HUES64 (cell line): ENCODE measurements around the gene MEGF6.

ENCODE experiments used
- H3K27ac ChIP-seq: 2 replicates; pipeline ENCODE4 v1.7.0; 2013; ENCODE audit warnings: low read depth, low read length, inconsistent platforms
- H3K27me3 ChIP-seq: 2 replicates; pipeline ENCODE4 v1.6.1; 2013; ENCODE audit warnings: mild to moderate bottlenecking, low read length; ENCODE audit not compliant: insufficient read depth
- H3K36me3 ChIP-seq: 2 replicates; pipeline ENCODE4 v1.6.1; 2013; ENCODE audit warnings: mild to moderate bottlenecking, low read length; ENCODE audit not compliant: insufficient read depth
- H3K4me1 ChIP-seq: 2 replicates; pipeline ENCODE4 v1.6.1; 2013; ENCODE audit warnings: mild to moderate bottlenecking, low read length, moderate library complexity; ENCODE audit not compliant: insufficient read depth
- H3K4me3 ChIP-seq: 2 replicates; pipeline ENCODE4 v1.5.1; 2013; ENCODE audit warnings: mild to moderate bottlenecking, low read length, moderate library complexity
- H3K9ac ChIP-seq: 2 replicates; pipeline ENCODE4 v1.6.1; 2013; ENCODE audit warnings: mild to moderate bottlenecking, low read depth, low read length
- H3K9me3 ChIP-seq: 2 replicates; pipeline ENCODE4 v1.6.1; 2013; ENCODE audit warnings: low read depth, low read length; ENCODE audit not compliant: insufficient read depth
- WGBS: fragments of 150-250, 120-280 bp; methylation state at CpG from one replicate; pipeline ENCODE4 v1.1.7; 2013; ENCODE audit warnings: missing lambda C conversion rate; 5-methylcytosine and 5-hydroxymethylcytosine counted together

MEGF6 gene

GRCh38 chr1:3632716-3633343 lies 21.5 kb upstream of the MEGF6 start:
- Histone ChIP-seq H3K4me3 (no peak overlapping the region), H3K9ac (peak overlapping the region; percentile 60; the same call in 1 of the 2 replicates), H3K27me3 (no peaks in the 10 kb centered on the region), H3K9me3 (no peaks in the 10 kb centered on the region), H3K36me3 (peaks cover 78% of the 10 kb centered on the region), H3K27ac (peak overlapping the region; percentile 79; the same call in 1 of the 2 replicates), H3K4me1 (peaks cover 12% of the 10 kb centered on the region)
- 96% methylated on average over 26 of the region's 26 CpGs for WGBS

GRCh38 chr1:3632298-3632697 lies 21.0 kb upstream of the MEGF6 start:
- Histone ChIP-seq H3K9ac (peak overlapping the region; percentile 60; the same call in 1 of the 2 replicates), H3K27me3 (no peaks in the 10 kb centered on the region), H3K9me3 (no peaks in the 10 kb centered on the region), H3K36me3 (peaks cover 80% of the 10 kb centered on the region), H3K4me3 (no peak overlapping the region), H3K27ac (peak overlapping the region; percentile 79), H3K4me1 (peaks cover 12% of the 10 kb centered on the region)
- WGBS = 89% methylated on average over 17 of the region's 17 CpGs

DNA sequence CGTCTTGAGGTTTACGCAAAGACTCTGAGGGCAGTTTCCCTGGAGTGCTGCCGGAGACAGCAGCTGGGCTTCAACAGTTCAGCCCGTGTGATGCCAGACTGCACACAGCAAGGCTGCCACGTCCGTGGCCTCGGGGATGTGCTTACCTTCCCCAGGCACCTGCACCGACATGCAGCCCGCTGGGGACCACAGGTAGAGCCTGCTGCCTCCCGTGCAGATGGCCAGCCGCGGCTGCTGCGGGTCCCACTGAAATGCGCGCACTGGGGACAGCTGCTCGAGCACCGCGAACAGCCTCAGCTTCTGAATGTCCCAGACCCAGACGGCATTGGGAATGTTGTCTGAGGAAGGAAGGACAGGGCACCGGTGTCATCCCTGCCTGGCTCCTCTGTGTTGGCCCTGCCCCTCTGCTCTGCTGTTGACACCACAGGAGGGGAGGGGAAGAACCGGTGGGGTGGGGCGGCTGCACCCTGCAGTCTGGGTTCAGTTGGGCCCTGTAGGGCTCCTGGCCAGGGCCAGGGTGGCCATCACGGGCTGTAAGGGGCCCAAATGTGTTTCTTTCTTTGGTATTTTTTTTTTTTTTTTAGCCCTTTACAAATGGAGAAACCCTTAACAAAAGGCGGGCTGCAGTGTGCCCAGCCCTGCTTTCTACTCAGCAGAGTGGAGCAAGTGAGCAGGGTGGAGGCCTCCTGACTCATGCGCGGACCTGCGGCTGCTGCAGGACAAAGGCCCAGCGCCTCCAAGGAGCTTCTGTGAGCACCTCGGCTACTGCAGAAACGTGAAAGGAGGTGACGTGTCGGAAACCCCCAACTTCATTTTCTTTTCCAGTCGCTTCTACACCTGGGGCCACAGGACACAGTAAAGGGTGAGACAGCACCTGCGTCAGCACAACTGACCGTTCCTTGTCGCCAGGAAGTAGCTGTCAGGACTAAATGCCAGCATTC lies 20.3 kb upstream of the MEGF6 start:
- H3K36me3 ChIP-seq = peaks cover 76% of the 10 kb centered on the region
- H3K27ac ChIP-seq = peak overlapping the region; percentile 79
- no peaks in the 10 kb centered on the region for H3K9me3 ChIP-seq
- peaks cover 12% of the 10 kb centered on the region for H3K4me1 ChIP-seq
- H3K4me3 ChIP-seq = no peak overlapping the region
- H3K9ac ChIP-seq = peak overlapping the region; percentile 60; the same call in 1 of the 2 replicates
- no peaks in the 10 kb centered on the region for H3K27me3 ChIP-seq
- WGBS = 73% methylated on average over 35 of the region's 36 CpGs

GRCh38 chr1:3630914-3631313 lies 19.6 kb upstream of the MEGF6 start:
- 92% methylated on average over 9 of the region's 9 CpGs for WGBS
- Histone ChIP-seq H3K27ac (peak overlapping the region; percentile 79; the same call in 1 of the 2 replicates), H3K36me3 (peaks cover 71% of the 10 kb centered on the region)

GRCh38 chr1:3630161-3630611 lies 18.9 kb upstream of the MEGF6 start:
- Histone ChIP-seq H3K9ac (no peak overlapping the region), H3K4me3 (no peak overlapping the region), H3K27me3 (no peaks in the 10 kb centered on the region), H3K9me3 (no peaks in the 10 kb centered on the region), H3K36me3 (peaks cover 64% of the 10 kb centered on the region), H3K4me1 (peaks cover 12% of the 10 kb centered on the region), H3K27ac (no peak overlapping the region)
- 91% methylated on average over 11 of the region's 11 CpGs for WGBS

More at GRCh38 chr1:3630914-3631313, 19.6 kb upstream of the MEGF6 start:
- no peaks in the 10 kb centered on the region for H3K27me3 ChIP-seq
- H3K9ac ChIP-seq = no peak overlapping the region
- peaks cover 12% of the 10 kb centered on the region for H3K4me1 ChIP-seq
- no peaks in the 10 kb centered on the region for H3K9me3 ChIP-seq
- H3K4me3 ChIP-seq = no peak overlapping the region

DNA sequence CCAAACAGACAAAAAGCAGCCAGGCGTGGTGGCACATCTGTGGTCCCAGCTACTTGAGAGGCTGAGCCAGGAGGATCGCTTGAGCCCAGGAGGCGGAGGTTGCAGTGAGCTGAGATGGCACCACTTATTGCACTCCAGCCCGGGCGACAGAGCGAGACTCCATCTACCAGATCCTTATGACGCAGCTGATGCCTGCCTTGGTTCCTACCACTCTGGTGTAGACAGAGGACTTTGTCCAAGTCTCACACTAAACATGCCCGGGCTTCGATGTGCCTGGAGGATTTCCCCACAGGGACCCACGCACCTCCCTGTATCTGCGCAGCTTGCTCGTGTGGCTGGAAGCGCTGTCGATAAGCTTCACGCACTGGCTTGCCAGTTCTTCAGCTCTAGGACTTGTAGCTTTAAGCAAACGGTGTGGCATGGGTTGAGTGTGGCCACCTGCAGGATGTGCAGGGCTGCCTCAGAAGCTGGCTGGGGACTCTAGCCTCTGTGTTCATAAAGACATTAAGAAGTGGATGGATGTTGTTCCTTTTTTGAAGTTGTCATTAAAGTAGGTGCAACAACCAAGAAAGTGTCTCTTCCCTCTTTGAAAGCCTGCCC lies 18.4 kb upstream of the MEGF6 start:
- H3K36me3 ChIP-seq = peaks cover 59% of the 10 kb centered on the region
- 97% methylated on average over 16 of the region's 16 CpGs for WGBS
- H3K9ac ChIP-seq = no peak overlapping the region
- no peak overlapping the region for H3K4me3 ChIP-seq
- no peak overlapping the region for H3K27ac ChIP-seq
- no peaks in the 10 kb centered on the region for H3K9me3 ChIP-seq
- H3K4me1 ChIP-seq = peaks cover 12% of the 10 kb centered on the region
- H3K27me3 ChIP-seq = no peaks in the 10 kb centered on the region

DNA sequence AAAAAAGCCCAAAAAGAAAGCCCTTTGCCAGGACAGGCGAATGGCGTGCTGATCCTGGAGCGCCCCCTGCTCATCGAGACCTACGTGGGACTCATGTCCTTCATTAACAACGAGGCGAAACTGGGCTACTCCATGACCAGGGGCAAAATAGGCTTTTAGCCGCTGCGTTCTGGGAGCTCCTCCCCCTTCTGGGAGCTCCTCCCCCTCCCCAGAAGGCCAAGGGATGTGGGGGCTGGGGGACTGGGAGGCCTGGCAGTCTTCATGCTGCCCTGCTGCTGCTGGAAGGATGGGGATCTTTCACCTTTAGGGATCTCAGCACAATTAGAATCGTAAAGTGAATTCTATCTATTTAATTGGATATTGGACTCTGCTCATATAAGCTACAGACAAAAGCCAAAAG lies 17.1 kb upstream of the MEGF6 start:
- WGBS = 80% methylated on average over 10 of the region's 10 CpGs
- peaks cover 12% of the 10 kb centered on the region for H3K4me1 ChIP-seq
- H3K9ac ChIP-seq = no peak overlapping the region
- H3K36me3 ChIP-seq = peaks cover 48% of the 10 kb centered on the region
- no peaks in the 10 kb centered on the region for H3K27me3 ChIP-seq
- no peak overlapping the region for H3K27ac ChIP-seq
- H3K4me3 ChIP-seq = no peak overlapping the region
- H3K9me3 ChIP-seq = no peaks in the 10 kb centered on the region

GRCh38 chr1:3627515-3628253 lies 16.4 kb upstream of the MEGF6 start:
- Histone ChIP-seq H3K27me3 (no peaks in the 10 kb centered on the region), H3K4me1 (peaks cover 11% of the 10 kb centered on the region), H3K9ac (no peak overlapping the region), H3K27ac (no peak overlapping the region), H3K4me3 (no peak overlapping the region), H3K36me3 (peaks cover 42% of the 10 kb centered on the region), H3K9me3 (no peaks in the 10 kb centered on the region)
- WGBS = 94% methylated on average over 26 of the region's 26 CpGs

DNA sequence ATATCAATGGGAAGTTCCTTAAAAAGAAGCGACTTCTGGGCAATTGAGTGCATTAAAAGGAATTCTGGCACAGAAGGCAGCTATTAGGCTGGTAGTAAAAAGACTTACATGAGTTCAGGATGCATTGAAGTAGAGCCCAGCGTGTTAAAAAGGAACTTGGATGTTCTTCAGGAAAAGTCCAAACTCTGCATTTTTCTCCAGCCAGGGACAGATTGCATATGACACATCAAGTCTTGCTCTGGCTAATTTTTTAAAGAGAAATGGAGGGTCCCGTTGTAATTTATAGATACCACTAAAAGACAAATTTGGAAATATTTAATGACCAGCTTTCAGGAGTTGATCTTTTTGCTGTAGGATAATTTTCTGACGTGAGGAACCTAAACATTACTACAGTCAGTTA lies 14.7 kb upstream of the MEGF6 start:
- H3K9ac ChIP-seq = no peak overlapping the region
- H3K4me1 ChIP-seq = peaks cover 3% of the 10 kb centered on the region; the same call in 1 of the 2 replicates
- H3K4me3 ChIP-seq = peak overlapping the region; percentile 84
- H3K27me3 ChIP-seq = no peaks in the 10 kb centered on the region
- H3K36me3 ChIP-seq = peaks cover 31% of the 10 kb centered on the region
- H3K27ac ChIP-seq = no peak overlapping the region
- 91% methylated on average over 3 of the region's 4 CpGs for WGBS
- no peaks in the 10 kb centered on the region for H3K9me3 ChIP-seq

DNA sequence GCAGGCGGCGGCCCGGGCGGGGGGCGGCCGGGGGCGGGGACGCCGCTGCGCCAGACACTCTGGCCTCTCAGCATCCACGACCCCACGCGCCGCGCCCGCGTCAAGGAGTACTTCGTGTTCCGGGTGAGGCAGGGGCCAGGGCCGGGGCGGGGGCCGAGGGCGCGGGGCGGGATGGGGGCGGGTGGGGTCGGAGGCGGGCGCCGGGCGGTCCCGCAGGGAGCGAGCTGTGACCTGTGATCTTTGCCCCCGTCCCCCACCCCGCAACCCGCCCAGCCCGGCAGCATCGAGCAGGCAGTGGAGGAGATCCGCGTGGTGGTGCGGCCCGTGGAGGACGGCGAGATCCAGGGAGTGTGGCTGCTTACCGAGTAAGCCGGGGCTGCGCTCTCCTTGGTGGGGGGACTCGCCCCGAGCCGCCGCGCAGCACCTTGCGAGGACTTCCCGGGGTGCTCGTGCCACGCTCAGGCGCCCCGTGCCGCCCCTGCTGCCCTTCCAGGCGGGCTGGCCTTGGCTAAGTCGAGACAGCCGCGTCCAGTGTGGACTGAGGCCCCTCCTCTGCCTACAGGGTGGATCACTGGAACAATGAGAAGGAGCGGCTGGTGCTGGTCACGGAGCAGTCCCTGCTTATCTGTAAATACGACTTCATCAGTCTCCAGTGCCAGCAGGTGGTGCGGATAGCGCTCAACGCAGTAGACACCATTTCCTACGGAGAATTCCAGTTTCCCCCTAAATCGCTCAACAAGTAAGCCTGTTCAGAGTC lies 14.0 kb upstream of the MEGF6 start:
- H3K9ac ChIP-seq = peak overlapping the region; percentile 66

More for the DNA sequence above, 14.0 kb upstream of the MEGF6 start:
- H3K4me3 ChIP-seq = peak overlapping the region; percentile 84
- no peaks in the 10 kb centered on the region for H3K27me3 ChIP-seq
- H3K27ac ChIP-seq = no peak overlapping the region
- no peaks in the 10 kb centered on the region for H3K9me3 ChIP-seq
- H3K36me3 ChIP-seq = peaks cover 26% of the 10 kb centered on the region
- 3% methylated on average over 71 of the region's 71 CpGs for WGBS
- no peaks in the 10 kb centered on the region; the same call in 1 of the 2 replicates for H3K4me1 ChIP-seq
